NCI-H1092 (cell line): ENCODE data around the gene IGSF22.
"Not testable (repeated sequence)": the region's sequence is repeated elsewhere in the genome, so short reads cannot be mapped to it uniquely, and the experiment has no call there.

Experiments used
- DNase-seq: peaks from one replicate; lab custom pipeline; 2025; lab: John Stamatoyannopoulos, UW

Gene IGSF22

DNA sequence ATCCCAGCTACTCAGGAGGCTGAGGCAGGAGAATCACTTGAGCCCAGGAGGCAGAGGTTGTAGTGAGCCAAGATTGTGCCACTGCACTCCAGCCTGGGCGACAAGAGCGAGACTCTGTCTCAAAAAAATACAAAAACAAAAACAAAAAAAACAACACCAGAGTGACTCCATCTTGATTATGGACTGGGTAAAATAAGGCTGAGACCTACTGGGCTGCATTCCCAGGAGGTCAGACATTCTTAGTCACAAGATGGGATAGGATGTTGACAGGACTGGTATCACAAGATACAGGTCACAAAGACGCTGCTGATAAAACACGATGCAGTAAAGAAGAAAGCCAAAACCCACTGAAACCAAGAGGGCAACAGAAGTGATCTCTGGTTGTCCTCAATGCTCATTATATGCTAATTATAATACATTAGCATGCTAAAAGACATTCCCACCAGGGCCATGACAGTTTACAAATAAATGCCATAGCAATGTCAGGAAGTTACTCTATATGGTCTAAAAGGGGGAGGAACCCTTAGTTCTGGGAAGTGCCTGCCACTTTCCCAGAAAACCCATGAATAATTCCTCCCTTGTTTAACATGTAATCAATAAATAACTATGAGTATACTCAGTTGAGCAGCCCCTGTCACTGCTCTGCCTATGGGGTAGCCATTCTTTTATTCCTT, 34.4 kb downstream of the IGSF22 start:
- DNase-seq, result not testable (repeated sequence)

DNA sequence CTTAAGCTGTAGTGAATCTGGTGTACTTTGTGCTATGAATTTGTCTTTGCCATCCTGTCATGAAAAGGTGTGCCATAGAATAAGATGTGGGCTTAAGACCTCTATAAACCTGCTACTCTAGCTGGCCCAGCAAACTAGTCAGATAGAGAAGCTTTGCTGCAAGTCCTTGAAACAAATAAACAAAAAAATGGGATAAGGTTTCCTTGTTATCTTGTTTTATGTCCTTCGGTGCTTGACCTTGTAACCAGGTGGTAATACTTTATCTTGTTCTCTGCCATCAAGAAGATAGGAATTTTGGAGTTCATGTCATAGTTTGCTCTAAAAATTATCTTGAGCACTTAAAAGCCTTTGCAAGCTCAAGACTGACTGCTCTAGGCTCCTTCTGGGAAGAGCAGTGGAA, 41.7 kb downstream of the IGSF22 start:
- DNase-seq, result no peak

DNA sequence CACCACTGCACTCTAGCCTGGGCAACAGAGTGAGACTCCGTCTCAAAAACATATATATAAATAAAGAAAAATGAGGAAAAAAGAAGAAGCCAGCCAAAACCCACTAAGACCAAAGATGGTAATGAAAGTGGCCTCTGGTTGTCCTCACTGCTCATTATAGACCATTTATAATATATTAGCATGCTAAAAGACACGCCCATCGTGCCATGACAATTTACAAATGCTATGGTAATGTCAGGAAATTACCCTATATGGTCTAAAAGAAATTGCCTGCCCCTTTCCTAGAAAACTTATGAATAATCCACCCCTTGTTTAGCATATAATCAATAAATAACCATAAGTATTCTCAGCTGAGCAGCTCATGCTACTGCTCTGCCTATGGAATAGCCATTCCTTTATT, 43.5 kb downstream of the IGSF22 start:
- no peak for DNase-seq

DNA sequence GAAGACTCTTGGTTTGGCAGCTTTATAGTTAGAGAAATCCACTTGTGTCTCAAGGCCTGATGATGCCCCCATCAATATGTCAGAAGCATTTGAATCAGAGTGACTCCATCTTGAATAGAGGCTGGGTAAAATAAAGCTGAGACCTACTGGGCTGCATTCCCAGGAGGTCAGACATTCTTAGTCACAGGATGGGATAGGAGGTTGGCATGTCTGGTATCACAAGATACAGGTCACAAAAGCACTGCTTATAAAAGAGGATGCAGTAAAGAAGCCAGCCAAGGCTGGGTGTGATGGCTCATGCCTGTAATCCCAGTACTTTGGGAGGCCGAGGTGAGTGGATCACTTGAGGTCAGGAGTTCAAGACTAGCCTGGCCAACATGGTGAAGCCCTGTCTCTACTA, 44.0 kb downstream of the IGSF22 start:
- not testable (repeated sequence) for DNase-seq

DNA sequence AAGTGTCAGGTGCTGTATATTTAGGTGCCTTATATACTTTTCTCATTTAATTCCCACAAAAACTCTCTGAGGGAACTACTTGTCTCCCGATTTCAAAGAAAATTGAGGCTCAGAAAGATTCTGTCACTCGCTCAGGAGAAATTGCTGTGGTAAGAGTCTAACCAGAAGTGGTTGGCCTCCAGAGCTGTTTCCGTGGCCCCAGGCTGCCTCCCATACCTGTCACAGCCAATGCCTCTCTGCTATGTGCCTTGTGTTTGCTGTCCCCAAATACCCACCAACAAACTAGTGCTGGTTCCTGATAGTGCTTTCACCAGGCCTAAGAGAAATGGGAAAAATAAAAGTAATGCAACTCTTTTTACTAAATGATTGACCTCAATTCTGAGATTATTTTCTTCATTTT, 48.4 kb downstream of the IGSF22 start:
- no peak for DNase-seq

DNA sequence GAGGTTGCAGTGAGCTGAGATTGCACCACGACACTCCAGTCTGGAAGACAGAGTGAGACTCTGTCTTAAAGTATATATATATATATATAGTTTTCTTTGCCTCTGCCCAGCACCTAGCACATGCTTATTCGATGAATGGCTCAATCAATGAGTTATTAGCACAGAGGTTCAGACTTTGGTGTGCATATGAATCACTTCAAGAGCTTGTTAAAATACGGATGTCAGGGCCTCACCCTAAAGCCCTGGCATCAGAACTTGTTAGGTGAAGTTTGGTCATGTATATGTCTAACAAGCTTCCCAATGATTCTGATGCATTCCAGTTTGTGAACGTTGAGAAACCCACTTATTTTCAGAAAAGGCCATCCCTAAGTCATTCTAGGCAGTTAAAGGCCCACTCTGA, 49.2 kb downstream of the IGSF22 start:
- no peak for DNase-seq

DNA sequence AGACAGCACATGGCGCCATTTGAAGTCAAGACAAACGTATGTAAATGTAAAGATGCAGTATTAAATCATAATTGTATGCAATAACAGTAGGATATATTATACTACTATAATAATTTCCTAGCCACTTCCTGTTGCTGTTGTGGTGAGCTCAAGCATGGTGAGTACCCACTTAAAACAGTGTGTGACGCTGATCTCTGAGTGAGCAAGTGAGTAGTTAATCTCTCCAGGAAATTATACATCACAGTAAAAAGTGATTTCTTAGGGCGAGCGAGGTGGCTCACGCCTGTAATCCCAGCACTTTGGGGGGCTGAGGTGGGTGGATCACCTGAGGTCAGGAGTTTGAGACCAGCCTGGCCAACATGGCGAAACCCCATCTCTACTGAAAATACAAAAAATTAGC, 53.8 kb downstream of the IGSF22 start:
- not testable (repeated sequence) for DNase-seq

DNA sequence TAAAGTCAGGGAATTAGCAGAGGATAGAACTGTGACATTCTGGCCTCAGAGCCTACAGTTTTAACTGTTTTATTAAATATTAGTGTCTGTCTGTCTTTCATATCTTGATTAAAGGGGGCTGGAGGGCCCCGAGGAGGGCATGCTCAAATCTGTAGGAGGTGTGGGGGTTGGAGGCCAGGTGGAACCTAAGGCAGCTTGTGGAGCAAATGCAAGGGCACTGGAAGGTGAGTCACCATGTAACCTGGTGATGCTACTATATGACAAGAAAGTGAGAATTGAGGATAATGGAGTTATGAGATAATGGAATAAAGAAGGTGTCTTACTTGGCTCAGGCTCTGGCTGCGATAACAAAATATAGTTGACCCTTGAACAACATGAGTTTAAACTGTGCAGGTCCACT, 54.7 kb downstream of the IGSF22 start:
- DNase-seq, result no peak

DNA sequence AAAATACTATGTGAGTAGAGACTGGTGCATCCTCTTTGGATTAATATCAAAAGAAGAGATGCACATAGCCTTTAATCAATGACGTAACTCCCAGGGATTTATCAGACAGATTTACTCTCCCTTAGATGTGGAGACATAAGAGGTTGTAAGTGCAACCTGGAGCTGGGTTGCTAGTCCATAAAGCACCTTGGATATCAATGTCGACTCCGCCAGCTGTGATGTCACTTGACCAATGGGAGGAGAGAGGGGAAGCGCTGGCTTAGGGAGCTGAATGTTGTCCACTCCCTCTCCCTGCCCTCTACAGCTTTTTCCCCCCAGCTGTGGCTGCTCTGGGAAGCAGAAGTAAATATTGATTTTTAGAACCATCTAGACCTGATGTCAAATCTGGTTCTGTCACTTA, 56.3 kb downstream of the IGSF22 start:
- DNase-seq, result no peak

DNA sequence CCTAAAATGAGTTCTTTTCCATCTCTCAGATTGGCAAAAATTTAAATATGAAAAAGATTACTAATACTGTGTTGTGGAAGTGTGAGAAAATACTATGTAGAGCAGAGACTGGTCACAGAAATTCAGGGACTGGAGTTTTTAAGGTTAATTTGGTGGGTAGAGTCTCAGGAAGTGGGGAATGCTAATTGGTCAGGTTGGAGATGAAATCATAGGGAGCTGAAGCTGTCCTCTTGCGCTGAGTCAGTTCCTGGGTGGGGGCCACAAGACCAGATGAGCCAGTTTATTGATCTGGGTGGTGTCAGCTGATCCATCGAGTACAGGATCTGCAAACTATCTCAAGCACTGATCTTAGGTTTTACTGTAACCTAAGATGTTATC, 56.8 kb downstream of the IGSF22 start:
- no peak for DNase-seq

DNA sequence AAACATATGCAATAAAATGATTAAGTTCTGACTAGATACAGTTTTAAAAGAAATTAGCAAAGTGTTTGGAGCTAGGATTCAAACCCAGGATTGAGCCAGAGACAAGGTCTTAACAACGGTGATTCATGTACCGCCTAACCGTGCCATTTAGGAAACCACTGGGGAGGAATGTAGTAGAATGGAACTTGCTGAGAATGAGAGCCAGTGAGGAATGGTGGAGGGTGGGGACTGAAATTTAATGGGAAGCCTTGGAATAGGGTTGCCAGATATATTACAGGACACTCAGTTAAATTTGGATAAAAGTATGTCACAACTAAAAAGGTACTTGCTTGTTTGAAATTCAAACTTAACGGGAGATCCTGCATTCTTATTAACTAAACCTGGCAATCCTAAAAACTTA, 57.9 kb downstream of the IGSF22 start:
- DNase-seq, result no peak

DNA sequence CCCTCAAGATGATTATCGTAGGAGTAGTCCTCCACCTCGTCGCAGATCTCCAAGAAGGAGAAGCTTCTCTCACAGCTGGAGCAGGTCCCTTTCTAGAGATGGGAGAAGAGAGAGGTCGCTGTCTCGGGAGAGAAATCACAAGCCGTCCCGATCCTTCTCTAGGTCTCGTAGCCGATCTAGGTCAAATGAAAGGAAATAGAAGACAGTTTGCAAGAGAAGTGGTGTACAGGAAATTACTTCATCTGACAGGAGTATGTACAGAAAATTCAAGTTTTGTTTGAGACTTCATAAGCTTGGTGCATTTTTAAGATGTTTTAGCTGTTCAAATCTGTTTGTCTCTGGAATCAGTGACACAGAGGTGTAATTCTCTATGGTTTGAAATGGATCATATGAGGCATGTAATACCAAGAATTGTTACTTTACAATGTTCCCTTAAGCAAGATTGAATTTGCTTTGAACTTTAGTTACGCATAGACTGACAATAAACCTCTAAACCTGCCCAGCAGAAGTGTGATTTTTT, 60.6 kb downstream of the IGSF22 start:
- not testable (repeated sequence) for DNase-seq

DNA sequence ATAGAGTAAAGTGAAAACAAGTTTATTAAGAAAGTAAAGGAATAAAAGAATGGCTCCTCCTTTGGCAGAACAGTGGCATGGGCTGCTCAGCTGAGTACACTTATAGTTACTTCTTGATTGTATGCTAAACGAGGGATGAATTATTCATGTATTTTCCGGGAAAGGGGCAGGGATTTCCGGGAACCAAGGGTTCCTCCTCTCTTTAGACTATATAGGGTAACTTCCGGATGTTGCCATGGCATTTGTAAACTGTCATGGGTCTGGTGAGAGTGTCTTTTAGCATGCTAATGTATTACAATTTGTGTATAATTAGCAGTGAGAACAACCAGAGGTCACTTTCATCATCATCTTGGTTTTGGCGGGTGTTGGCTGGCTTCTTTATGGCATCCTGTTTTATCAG, 68.3 kb downstream of the IGSF22 start:
- DNase-seq, result no peak
